Activated CD4-positive, alpha-beta T cell treated with anti-CD3 and anti-CD28 coated beads, Interleukin-2, Interleukin-4, amounts not matched to agents 100 ng/mL and 50 ng/mL, durations not matched to agents 16 hours and 8 hours (primary cell): ENCODE results near the gene CDYL2.

Experiments used
- DNase-seq: peaks from one replicate; pipeline ENCODE4 v3.0.0-alpha.2; 2020; ENCODE audit warnings: low spot score

Gene CDYL2

GRCh38 chr16:80592273-80592672, 212.1 kb downstream of the CDYL2 start:
- no peak for DNase-seq

DNA sequence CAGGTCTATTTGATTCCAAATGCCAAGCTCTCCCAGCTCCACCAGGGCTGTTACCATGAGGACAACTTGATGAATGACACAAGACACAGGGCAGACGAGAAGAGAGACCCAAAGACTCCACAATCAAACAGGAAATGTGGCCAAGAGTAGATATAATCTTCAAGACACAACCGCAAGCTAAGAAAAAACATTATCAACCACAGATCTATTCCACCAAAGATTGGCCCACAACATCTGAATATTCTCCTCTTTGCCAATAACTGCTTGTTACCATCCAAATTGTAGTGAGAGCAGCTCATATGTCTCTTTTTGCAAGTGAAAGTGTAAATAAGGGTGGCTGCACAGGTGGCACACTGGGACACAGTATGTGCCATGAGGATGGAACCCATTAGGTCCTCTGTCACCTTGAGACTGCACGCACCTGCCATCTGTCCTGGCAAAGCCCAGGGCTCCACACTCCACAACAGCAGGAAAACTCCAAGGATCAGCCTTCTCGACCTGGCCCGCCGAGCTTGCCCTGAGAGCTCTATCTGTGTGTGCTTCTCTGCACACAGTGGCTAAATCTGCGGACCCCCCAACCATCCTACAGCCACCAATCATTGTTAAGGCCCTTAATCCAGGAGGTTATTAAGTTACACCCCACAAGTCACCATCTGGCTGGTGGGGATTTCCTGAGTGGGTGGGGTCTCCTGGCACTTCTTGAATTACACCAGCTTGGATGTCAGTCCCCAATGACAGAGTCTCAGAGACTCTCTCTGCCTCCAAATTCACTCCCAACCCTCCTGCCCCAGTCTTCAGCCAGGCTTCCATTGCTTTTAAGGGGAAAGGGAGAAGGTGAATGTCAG, 213.1 kb downstream of the CDYL2 start:
- DNase-seq, result peak; percentile 82

DNA sequence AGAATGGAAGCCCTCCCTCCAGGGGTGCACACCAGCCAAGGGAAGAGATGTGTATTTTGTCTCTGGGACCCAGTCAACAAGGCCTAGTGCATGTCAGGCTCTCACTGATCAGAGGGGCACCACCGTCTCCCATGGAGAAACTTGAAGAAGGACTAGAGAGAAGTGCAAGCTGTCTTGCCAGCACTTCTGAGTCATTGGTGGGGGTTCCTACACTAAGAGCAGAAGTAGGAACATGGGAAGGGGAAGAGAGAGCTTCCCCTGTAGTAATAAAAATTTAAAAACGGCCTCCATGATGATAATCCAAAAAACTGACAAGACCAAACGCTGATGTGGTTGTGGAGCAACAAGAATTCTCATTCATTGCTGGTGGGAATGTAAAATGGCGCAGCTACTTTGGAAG, 217.3 kb downstream of the CDYL2 start:
- DNase-seq, result no peak

DNA sequence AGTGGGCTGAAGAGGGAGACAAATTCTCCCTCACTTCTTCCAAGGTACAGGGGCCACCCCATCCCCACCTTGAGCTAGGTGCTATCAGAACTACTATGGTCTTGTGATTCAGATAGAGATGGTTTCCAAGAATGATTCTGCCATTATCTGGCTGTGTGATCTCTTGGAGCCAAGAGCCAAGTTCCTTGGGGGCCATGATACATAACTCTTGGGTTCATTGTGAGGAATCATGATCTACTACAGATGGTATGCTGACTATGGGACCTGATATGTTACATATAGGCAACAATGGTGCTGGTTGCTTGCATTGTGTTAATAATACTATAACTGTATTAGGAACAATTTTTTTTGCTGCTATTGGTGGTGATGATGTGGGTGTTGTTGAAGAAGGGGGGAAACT, 217.9 kb downstream of the CDYL2 start:
- DNase-seq, result no peak

GRCh38 chr16:80585764-80586163, 218.6 kb downstream of the CDYL2 start:
- DNase-seq, result peak; percentile 89

GRCh38 chr16:80583466-80583865, 220.9 kb downstream of the CDYL2 start:
- peak; percentile 88 for DNase-seq

GRCh38 chr16:80580109-80580832, 224.1 kb downstream of the CDYL2 start:
- peak; percentile 96 for DNase-seq

GRCh38 chr16:80577485-80578280, 226.7 kb downstream of the CDYL2 start:
- DNase-seq, result no peak

GRCh38 chr16:80576343-80576912, 228.0 kb downstream of the CDYL2 start:
- no peak for DNase-seq

GRCh38 chr16:80573700-80574120, 230.7 kb downstream of the CDYL2 start:
- DNase-seq, result no peak

DNA sequence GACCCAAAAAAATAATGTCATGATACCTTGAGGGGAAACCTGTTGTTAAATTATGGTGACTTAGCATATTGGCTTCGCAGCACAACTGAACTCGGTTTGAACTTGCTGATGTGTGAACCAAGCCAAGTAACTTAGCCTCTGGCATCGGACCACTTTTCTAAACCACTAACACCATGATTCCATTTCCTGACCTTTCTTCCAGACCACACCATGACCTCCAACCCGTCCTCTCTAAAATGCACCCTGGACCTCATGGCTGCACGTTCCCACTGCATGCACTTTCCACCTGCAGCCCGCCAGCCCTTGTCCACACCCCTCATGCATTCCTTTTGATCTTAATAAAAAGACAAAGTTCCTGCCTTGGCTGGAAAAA, 234.3 kb downstream of the CDYL2 start:
- peak; percentile 53 for DNase-seq

GRCh38 chr16:80569440-80570105, 234.8 kb downstream of the CDYL2 start:
- peak; percentile 93 for DNase-seq

DNA sequence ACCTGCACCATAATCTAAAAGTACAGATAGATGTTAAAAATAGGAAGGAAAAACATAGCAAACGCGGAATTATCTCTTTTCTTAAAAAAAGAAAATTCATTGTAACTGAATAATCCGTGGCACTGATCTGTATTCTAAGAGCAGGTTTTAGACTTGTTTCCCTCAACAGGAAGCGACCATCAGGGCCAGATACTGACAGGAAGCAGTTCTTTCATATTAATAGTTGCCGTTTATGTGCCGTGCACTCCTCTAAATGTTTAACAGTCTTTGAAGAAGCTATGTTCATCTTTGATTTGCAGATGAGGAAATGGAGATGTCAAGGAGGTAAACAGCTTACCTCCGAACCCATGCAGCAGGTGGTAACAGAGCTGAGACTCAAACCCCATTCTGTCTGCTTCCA, 240.0 kb downstream of the CDYL2 start:
- no peak for DNase-seq

DNA sequence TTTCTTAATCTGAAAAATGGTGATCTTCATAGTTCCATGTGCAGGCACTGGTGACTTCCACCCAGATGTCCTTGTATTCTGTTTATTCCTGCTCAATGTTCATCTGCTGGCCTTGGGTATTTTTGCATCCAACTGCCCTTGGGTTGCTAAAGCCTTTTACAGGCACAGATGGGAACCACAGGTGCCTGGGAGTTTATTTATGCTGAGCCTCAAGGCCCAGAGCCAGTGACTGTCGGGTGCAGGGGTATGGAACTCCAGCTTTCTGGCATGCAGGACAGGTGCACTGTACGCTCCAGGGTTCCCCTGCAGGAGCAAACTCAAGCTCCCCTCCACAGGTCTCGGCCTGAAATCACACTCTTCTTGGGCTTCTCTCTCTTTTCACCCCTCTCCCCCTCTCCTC, 241.3 kb downstream of the CDYL2 start:
- no peak for DNase-seq

DNA sequence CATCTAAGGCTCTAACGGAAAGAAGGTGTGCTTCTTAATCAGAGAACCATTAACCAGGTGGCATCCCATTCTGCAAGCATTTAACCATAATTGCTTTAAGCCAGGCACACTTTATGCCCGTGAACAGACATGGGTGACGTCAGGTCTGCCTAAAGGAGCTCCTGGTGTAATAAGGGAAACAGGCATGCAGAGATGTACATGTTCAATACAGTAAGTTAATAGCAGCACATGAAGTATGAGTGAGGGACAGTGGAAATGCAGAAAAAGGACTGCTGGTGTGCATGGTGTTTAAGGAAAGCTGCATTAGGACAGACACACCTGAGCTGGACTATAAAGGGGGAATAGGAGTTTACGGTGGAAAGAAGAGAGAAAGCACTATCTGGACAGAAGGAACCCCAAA, 245.0 kb downstream of the CDYL2 start:
- no peak for DNase-seq

DNA sequence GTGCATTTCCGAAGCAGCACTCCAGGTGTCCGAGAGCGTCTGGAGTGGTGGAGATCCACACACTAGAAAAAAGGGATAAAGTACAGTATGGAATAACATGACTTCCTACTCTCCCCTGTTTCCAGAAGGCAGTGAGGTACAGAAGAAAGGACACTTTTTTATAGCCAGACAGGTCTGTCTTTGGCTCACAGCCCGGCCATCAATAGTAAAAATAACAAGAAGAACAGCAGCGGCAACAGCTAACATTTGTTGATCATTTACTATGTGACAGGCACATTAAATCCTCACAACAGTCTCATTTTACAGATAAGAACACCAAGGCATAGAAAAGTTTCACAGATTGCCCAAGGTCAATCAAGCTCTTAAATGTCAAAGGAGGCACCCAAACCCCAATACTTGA, 247.4 kb downstream of the CDYL2 start:
- DNase-seq, result no peak

DNA sequence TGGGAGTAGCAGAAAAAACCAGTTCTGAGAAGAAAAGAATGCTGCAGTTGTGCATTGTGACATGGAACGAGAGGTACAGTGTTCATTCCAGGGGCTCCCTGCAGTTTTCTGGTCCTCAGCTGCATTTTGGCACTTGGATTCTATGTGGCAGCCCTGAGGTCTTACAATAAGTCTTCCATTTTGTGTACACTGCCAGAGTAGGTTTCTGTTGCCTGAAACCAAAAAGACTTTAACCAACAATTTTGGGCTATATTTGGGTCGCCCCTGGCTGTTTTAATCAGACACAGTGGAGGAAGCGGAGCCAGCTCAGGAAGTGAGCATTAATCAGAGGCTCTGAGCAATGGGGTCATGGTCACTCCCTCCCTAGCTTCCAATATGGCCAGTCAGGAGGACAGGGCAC, 247.9 kb downstream of the CDYL2 start:
- no peak for DNase-seq

- no peak for DNase-seq
Measured at GRCh38 chr16:80554033-80554432, 250.4 kb downstream of the CDYL2 start.

- no peak for DNase-seq
Measured at GRCh38 chr16:80552277-80552676, 252.1 kb downstream of the CDYL2 start.
